UCSD-AML1 (cell line): ENCODE results near the gene CES2.

ENCODE experiments used
- DNase-seq: peaks from one replicate; lab custom pipeline; 2025; ENCODE audit not compliant: unreplicated experiment; lab: John Stamatoyannopoulos, UW

The CES2 gene

DNA sequence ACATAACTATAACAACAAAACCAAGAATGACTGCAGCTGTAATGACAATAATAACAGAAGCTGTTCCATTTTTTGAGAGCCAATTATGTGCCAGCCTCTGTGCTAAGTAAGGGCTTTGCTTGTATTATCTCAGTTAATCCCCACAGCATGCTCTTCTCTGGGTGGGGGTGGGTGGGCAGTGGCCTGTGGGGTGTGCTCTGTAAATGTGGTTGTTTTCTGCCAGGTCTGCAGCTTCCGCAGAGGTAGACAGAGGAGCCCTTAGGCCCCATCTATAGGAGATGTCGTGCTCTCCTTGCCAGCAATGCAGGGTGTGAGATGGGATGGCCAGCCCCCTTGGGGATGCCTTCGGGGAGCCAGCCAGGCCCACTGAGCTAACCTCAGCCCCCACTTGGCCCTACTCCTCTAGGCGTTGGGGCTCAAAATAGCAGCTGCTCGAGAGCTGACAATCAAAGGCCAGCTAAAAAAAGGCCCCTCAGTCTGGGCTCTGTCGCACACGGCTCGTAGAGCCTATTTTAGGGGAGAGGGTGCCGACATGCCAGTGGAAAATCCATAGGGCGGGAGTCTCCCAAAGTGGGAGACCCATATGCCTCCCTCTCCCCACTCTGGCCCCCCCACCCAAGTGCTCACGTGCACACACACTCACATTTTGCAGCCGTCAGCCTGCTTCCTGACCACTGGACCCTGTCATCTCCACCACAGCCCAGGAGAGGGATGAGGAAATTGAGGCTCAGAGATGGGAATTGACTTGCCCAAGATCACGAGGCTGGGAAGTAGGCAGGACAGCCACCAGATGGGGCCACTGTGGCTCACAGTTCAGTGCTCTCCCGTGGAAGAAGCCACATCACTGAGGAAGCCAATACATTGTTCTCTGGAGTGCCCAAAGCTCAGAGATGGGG, 32.4 kb upstream of the CES2 start:
- DNase-seq: no peak

DNA sequence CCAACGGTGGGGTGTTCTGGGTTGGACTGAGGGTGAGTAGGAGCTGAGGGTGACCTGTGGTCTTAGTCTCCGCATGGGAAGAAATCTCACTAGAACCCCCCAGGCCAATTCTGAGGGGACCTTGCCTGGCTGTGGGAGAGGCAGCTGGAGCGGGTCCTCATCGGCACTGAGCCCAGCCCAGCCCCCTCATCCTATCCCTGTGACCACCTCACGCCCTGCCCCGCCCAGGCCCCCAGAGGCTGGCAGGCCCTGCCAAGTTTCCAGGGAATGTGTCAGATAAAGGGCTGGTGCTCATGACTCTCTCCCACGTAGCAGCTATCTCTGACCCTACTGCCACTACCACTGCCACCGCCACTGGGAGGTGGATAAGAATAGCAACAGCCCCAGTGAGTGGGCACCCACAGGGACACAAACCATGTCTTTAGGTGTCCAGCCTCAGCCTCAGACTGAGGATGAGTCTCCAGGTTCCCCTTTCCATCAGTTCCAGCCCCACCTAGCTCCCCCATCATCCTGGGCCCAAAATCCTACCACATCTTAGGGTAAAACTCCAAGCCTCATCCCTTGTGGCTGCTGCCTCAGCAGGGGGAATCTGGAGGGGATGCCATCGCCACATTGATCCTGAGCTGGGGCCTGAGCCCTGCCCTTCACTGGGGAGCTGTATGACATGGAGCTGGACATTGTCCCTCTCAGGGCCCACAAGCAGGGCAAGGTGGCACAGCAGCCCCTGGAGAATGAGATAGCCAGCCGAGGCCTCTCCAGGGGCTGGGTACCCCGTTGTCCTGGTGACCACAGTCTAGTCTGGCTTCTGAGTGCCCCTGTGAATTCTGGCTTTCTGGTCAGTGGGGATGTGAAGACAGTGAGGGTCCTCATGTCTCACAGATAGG, 31.5 kb upstream of the CES2 start:
- no peak for DNase-seq

GRCh38 chr16:66904428-66904845, 30.9 kb upstream of the CES2 start:
- no peak for DNase-seq

- no peak for DNase-seq
Measured at GRCh38 chr16:66904846-66905632, 30.3 kb upstream of the CES2 start.

DNA sequence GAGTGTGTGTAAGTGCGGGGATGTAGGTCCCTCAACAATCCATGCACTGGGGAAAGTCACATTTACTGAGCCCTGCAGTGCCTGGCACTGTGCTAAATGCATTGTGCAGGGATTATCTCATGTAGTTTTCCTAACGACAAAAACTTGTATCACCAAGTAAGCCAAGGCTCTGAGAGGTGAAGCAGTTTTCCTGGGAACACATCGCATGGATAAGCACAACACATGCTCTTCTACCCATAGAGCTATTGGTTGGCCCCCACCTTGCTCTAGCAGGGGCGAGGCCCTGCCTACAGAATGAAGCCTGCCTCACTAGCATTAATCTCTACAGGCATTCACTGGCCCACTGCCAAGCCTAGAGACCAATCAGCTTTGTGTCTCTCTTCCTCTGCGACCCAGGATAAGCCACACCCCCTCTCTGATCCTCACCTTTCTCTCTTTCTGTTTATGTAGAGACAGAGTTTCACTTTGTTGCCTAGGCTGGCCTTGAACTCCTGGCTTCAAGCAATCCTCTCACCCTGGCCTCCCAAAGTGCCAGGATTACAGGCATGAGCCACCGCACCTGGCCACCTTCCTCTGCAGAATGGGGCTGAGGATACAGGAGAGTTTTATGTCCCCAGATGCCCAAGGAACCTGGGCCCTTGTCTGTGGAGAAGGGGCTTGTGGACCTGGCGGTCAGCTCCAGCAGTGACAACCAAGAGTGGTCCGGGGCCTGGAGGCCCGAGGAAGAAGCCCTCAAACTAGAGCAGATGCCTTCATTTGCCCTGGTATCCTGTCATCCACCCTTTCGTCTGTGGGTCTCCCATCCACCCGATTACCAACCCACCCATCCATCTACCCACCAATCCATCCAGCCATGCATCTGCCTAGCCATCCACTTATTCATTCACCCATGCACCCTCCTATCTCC, 29.4 kb upstream of the CES2 start:
- DNase-seq: no peak

DNA sequence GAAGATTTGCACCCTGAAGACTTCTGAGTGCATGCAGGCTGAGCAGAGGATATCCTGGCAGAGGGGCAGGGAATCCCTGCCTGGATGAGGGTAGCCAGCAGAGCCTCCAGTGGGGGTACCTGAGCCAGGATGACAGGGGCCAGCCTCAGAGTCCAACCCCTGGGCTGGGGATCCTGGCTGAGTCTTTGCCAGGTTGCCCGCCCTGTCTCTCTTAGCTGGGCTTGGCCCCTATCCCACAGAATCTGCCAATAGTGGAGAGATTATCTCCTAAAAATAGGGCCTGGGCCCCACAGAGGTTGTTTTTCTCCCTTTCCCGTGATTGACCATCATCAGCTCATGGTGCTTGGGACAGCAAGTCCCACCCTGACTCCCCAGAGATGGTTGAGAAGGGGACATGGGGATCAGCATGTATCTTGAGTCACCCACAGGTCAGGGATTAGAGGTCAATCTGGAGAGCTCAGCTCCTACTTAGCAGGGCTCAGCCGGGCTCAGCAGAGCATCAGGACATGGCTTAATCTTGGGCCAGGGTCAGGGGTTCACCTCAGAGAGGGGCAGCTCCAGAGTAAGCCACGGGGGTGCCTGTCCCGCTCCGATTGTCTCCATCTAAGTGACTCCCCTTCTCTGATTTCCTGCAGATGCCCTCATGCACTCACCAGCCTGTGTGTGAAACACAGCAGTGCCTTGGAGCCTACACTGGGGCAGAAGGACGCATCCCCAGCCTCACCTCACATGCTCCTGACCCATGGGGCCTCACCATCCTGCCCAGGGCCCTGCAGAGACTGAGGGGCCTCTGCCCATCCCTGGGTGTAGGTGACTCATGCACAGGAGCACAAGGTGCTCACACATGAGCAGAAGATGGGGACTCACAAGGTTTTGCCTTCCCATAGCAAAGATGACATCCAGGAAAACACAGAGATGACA, 28.1 kb upstream of the CES2 start:
- DNase-seq: no peak

DNA sequence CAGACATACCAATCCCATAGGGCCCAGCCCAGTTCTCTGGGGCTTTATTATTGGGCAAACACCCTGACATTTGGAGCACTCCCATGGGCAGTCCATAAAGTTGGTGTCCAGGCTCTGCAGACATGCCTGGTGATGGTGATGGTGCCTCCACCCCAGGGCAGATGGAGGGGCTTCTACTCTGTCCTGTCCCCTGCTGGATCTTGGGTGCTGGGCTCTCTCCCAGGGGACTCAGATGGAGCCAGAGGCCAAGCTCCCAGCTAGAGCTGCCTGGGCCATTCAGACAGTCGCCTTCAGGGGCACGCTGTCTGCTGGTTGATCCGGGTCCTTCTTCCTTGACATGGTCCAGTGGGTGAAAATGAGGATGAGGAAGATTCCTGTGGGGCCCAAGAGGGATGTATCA, 27.2 kb upstream of the CES2 start:
- DNase-seq: no peak

DNA sequence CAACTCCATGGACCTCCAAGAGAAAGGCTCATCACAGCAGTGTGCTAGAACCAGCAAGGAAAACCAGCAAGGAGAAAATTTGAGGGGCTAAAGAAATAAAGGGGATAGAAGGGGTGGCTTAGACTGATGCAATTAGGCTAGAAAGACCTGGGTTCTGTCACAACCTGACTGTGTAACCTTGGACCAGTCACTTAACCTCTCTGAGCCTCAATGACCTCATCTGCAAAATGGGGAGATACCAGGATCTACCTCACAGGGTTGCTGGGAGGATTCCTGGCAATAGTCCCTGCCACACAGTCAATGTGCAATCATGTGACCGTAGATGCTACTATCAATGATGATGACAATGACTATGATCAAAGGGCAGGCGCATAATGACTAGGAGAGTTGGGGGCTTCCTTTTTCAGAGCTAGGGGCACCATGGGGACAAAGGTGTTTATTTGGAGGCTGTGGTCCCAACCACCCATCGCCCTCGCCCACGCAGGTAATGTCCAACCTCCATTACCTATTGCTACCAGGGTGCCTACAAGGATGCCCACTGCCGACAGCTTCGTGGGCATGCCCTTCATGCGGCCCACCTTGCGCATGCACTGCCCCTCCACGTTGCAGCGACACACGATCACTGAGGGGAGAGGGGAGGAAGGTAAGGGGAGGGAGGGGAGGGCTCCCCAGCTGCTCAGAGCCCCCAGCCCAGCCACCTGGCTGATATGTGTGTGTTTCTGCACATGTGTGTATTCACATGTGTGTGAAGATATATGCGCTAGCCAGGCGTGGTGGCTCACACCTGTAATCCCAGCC, 26.4 kb upstream of the CES2 start:
- no peak for DNase-seq

DNA sequence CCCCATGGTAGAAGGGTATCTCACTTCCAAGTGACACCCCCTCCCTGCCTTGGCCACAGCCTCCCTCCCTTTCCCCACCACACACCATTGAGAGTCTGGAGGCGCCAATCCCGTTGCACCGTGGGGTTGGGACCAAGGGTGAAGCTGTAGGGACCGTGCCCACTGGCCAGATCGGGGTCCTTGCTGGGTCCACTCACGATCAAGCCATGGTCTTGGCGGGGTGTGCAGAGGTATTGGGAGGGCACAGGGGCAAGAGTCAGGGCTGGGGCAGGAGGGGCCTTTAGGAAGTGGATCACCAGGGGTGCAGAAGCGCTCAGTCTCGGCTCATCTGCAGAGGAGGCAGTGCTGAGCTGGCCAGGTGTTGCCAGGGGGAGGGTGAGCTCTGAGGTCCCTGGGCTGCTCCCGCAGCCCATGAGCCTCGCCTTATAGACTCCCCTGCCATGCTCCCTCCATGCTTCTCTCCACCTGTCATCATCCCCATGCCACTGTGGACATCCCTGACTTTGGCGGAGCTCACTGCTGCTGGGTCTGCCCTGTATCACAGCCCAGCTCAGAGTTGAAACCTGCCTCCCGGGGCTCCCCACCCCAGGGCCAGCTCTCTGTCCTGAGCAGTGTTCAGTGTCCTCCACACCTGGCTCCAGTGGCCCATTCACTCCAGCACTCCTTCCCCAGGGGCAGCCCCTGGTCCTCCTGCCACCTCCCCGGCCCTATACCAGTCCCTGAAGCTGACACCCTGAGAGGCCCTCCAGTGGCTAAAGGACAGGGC, 25.0 kb upstream of the CES2 start:
- no peak for DNase-seq

DNA sequence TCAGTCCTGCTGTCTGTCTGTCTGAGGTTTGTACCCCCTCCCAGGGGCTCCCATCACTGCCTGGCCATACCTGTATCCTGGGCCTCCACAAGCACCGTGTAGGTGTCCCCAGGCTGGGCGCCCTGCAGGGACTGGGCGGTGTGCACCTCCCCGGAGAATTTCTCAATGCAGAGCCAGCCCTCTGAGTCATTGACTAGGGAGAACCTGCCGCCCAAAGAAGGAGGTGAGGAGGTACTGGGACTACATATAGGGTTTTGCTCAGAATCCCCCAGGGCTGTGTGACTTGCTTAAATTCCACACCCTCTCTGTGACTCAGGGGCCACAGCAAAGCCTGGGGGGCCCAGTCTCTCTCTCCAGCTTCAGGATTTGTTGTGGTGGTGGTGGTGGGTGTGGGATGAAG, 24.2 kb upstream of the CES2 start:
- DNase-seq: no peak

GRCh38 chr16:66911801-66912200, 23.5 kb upstream of the CES2 start:
- DNase-seq: no peak

DNA sequence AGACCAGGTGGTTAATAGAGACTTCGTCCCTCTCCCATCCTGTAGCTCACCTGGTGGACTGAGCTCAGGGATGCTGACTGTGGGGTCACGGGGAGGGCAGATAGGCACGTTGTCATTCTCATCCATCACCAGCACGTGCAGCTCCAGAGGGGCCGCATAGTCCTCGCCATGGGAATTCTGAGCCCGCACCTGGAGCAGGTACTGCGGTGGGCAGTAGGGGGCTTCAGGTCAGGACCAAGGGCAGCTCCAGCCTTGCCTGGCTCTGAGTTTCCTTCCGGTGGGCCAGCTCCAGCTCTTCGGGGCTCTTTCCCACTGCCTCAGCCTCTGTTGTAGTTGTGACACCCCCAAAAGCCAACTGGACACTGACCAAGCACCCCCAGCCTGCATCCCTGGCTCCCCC, 22.2 kb upstream of the CES2 start:
- no peak for DNase-seq

- DNase-seq: no peak
Measured at GRCh38 chr16:66913711-66914110, 21.6 kb upstream of the CES2 start.

DNA sequence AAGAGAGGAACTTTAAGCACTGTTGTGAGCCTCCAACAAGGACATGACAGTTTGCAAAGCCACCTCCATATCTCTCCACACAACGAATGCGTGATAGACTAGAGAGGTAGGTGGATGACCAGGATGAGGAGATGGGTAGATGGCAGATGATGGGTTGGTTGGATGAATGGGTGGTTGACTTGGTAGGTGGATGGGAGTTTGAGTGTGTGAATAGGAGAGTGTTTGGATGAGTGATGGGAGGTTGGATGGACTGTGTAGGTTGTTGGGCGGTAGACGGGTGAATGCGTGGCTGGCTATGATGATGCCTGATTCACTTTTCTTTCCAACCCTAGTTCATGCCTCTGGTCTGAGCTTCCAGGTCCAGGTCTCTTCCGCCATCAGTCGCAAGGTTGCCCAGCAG, 20.8 kb upstream of the CES2 start:
- no peak for DNase-seq

- no peak for DNase-seq
Measured at GRCh38 chr16:66915041-66915440, 20.3 kb upstream of the CES2 start.

DNA sequence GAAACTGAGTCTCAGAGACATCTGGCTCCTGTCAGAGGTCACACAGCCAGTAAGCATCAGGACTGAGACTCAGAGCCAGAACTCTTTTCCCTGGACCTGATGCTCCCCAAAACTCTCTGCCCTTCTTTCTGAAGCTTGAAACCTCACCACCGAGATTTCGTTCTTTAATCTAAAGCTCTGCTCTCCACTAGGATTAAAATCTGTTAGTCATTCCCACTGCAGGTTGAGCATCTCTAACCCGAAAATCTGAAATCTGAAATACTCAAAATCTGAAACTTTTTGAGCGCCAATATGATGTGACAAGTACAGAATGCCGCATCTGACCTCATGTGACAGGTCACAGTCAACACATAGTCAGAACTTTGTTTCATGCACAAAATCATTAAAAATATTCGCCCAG, 18.8 kb upstream of the CES2 start:
- no peak for DNase-seq

DNA sequence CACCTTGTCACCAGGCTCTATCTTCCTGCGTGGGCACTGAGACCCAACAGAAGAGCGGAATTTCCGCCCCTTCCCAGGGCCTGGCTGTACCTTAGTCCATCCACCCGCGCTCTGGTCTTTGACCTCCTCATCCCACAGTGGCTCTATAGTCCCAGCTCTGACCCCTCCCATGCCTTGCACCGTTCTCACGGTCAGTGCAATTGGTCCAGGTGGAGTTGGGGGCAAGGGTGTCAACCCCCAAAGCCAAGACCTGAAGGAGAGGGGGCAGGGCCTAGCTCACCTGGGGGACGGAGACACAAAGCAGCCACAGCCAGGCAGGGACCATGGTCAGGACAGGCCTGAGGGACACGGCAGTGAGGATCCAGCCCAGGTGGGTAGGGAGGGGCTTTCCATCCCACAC, 17.6 kb upstream of the CES2 start:
- no peak for DNase-seq

DNA sequence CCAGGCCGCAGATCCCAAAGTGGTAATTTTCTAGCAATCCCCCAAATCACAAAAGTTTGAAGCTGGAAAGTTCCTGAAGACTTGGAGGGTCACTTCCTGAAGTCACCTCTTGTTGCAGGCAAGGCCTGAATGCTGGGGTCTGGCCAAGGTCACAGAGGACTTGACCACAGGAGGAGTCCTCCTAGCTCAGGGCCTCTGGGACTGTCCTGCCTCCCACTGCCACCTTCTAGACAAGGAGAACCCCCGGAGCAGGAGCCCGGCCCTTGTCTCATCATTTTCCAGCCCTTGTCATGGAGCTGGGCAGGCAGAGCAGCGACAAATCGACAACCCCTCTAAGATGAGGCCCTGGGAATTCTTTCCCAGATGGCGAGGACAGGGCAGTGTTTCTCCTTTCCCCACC, 17.0 kb upstream of the CES2 start:
- DNase-seq: no peak
